H1 (cell line): ENCODE results near the gene FAM83B.

Experiments
- CBX5 ChIP-seq: fragments of 300-800, 300-1000 bp; sonication (generic); IDR thresholded peaks from 2 replicates; pipeline ENCODE4 v1.7.1; 2016; ENCODE audit warnings: antibody characterized with exemption, low read length, low read depth
- CHD2 ChIP-seq: IDR thresholded peaks from 2 replicates; pipeline ENCODE4 v1.6.1; 2012; ENCODE audit warnings: low read length, improper control_type of control experiment
- CTCF ChIP-seq, 3 experiments: IDR thresholded peaks; 1 replicate in 2 of 3; 2 replicates in 1 of 3; pipeline versions ENCODE4 v1.5.1 to v1.6.1; 2011; ENCODE audit warnings: low read length in 3 of 3, mild to moderate bottlenecking in 3 of 3, inconsistent platforms in 2 of 3, low read depth in 1 of 3, moderate library complexity in 1 of 3; ENCODE audit not compliant: insufficient read depth in 1 of 3; ENCODE audit errors: control extremely low read depth in 1 of 3
- EP300 ChIP-seq, 2 experiments: IDR thresholded peaks; 1 replicate in 1 of 2; 2 replicates in 1 of 2; pipeline ENCODE4 v1.6.1; 2011 to 2012; ENCODE audit warnings: low read depth in 2 of 2, low read length in 2 of 2, mild to moderate bottlenecking in 2 of 2, borderline replicate concordance in 1 of 2, inconsistent platforms in 1 of 2, moderate library complexity in 1 of 2
- FOSL1 ChIP-seq: IDR thresholded peaks from 2 replicates; pipeline ENCODE4 v1.6.1; 2011; ENCODE audit warnings: mild to moderate bottlenecking, low read depth, low read length, moderate library complexity; ENCODE audit not compliant: insufficient read depth
- GABPA ChIP-seq: IDR thresholded peaks from 2 replicates; pipeline ENCODE4 v1.6.1; 2011; ENCODE audit warnings: mild to moderate bottlenecking, low read length, moderate library complexity, borderline replicate concordance; ENCODE audit not compliant: insufficient read depth
- HDAC2 ChIP-seq, 2 experiments: fragments of 300-600 bp in 1 of 2; sonication (generic) in 1 of 2; IDR thresholded peaks; 2 replicates each; pipeline ENCODE4 v1.6.1; 2011 to 2012; ENCODE audit warnings: low read depth in 2 of 2, low read length in 2 of 2, mild to moderate bottlenecking in 2 of 2, moderate library complexity in 2 of 2, borderline replicate concordance in 1 of 2, inconsistent platforms in 1 of 2
- POLR2A ChIP-seq, 2 experiments: IDR thresholded peaks; 1 replicate in 1 of 2; 2 replicates in 1 of 2; pipeline ENCODE4 v1.6.1; 2011; ENCODE audit warnings: low read depth in 2 of 2, low read length in 2 of 2, mild to moderate bottlenecking in 2 of 2; ENCODE audit errors: control extremely low read depth in 1 of 2
- POLR2AphosphoS5 ChIP-seq: IDR thresholded peaks from 2 replicates; pipeline ENCODE4 v1.6.1; 2011; ENCODE audit warnings: low read depth, low read length
- RFX5 ChIP-seq: IDR thresholded peaks from 2 replicates; pipeline ENCODE4 v1.6.1; 2011; ENCODE audit warnings: low read depth, low read length, improper control_type of control experiment, borderline replicate concordance

DNA sequence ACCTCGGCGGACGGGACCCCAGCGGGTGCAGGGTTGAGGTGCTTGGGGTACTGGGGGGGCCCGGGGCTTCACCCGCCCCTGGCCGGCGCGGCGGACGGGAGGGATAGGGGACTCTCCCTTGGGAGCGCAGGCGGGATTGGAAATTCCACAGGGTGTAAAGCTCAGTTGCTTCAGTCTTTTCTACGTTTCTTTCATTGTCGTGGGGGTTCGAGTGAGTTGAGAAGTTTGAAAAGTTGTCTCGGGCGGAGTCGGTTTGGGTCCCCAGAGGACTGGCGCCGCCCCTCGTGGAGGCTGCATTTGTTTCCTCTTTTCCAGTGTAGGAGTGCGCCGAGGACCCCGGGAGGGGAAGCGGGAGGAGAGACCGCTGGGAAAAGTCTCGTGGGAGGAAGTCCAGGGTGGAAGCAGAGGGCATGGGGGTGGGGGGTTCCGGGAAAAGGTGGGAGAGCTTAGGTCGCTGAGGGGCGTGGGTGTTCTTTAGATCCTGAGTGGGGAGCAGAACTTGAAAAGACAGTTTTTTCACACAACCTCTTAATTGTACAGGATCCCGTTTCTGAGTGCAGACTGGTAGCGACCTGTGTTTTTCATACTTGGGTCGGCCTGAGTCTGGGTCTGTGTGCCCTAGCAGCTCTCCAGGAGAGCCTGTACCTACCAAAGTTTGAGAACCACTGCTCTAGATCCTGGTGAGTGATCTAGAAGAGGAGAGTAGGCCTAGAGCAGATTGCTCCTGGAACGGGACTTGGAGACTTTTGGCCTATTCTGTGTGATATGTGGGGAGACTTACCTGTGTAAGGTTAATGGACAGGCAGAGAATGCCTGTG lies 495 bp downstream of the FAM83B start:
- TF ChIP-seq CHD2 (no peak), POLR2A (IDR thresholded peaks at IDR 0.05; ENCODE audit: control extremely low read depth in 1 of 2, low read depth in 2 of 2, low read length in 2 of 2) (no peak; a peak in 1 of 3 replicates), EP300 (IDR thresholded peaks at IDR 0.05; ENCODE audit: borderline replicate concordance in 1 of 2, low read depth in 2 of 2, low read length in 2 of 2) (no peak), POLR2AphosphoS5 (no peak), HDAC2 (IDR thresholded peaks at IDR 0.05; ENCODE audit: borderline replicate concordance in 1 of 2, low read depth in 2 of 2, low read length in 2 of 2) (no peak), GABPA (no peak), CBX5 (no peak), RFX5 (no peak), CTCF (IDR thresholded peaks at IDR 0.05; ENCODE audit: control extremely low read depth in 1 of 3, insufficient read depth in 1 of 3, low read depth in 1 of 3, low read length in 3 of 3) (no peak), FOSL1 (no peak)
